HepG2 (cell line): Measurements from ENCODE around the gene HECTD4. TPM values are rescaled to one million over a fixed set of nuclear protein-coding genes. Genes with fewer than 3 reads are reported as not detected.

ENCODE experiments used
- ARID2 ChIP-seq: sonication (generic); formaldehyde crosslinking; IDR thresholded peaks from 2 replicates; pipeline ENCODE4 v1.8.1; 2022; ENCODE audit warnings: mild to moderate bottlenecking, missing genetic modification reagents, borderline replicate concordance
- ASH2L ChIP-seq: fragments of 300-600, 200-600 bp; sonication (generic); IDR thresholded peaks from 2 replicates; pipeline ENCODE4 v1.7.0; 2017; ENCODE audit warnings: low read depth, mild to moderate bottlenecking, moderate library complexity, mixed read lengths, low read length; ENCODE audit not compliant: insufficient read length
- CCDC6 ChIP-seq: sonication (generic); formaldehyde crosslinking; IDR thresholded peaks from 2 replicates; pipeline ENCODE4 v1.8.1; 2022; ENCODE audit warnings: mild to moderate bottlenecking, missing genetic modification reagents, moderate library complexity
- CEBPG ChIP-seq: IDR thresholded peaks from 2 replicates; pipeline ENCODE4 v1.6.1; 2016
- HDAC2 ChIP-seq: sonication (generic); formaldehyde crosslinking; IDR thresholded peaks from 2 replicates; pipeline ENCODE4 v1.4.0; 2020; ENCODE audit warnings: missing genetic modification reagents
- HMGA1 ChIP-seq: sonication (generic); formaldehyde crosslinking; conservative IDR thresholded peaks from 2 replicates; pipeline ENCODE4 v1.4.0; 2020; ENCODE audit warnings: missing genetic modification reagents
- JUNB ChIP-seq: sonication (generic); formaldehyde crosslinking; IDR thresholded peaks from 2 replicates; pipeline ENCODE4 v1.8.0; 2022; ENCODE audit warnings: missing genetic modification reagents, mild to moderate bottlenecking, borderline replicate concordance
- KAT8 ChIP-seq: IDR thresholded peaks from 2 replicates; pipeline ENCODE4 v1.6.1; 2016; ENCODE audit warnings: missing genetic modification reagents, missing compliant biosample characterization
- PHF20 ChIP-seq: sonication (generic); formaldehyde crosslinking; IDR thresholded peaks from 2 replicates; pipeline ENCODE4 v1.5.0; 2020; ENCODE audit warnings: mild to moderate bottlenecking, missing genetic modification reagents
- SP2 ChIP-seq: sonication (generic); formaldehyde crosslinking; IDR thresholded peaks from 2 replicates; pipeline ENCODE4 v1.5.1; 2020; ENCODE audit warnings: mild to moderate bottlenecking, missing genetic modification reagents
- U2AF1 ChIP-seq: fragments of 200-400 bp; formaldehyde crosslinking; optimal IDR thresholded peaks from 2 replicates; pipeline ENCODE3; 2017; ENCODE audit warnings: mild to moderate bottlenecking, low read depth, low read length
- XRCC5 ChIP-seq: fragments of 200-400 bp; formaldehyde crosslinking; optimal IDR thresholded peaks from 2 replicates; pipeline ENCODE3; 2017; ENCODE audit warnings: mild to moderate bottlenecking, low read length
- ZBTB38 ChIP-seq: sonication (generic); formaldehyde crosslinking; IDR thresholded peaks from 2 replicates; pipeline ENCODE4 v1.5.1; 2020; ENCODE audit warnings: mild to moderate bottlenecking, missing genetic modification reagents
- ZNF619 ChIP-seq: sonication (generic); formaldehyde crosslinking; IDR thresholded peaks from 2 replicates; pipeline ENCODE4 v1.4.0; 2020; ENCODE audit warnings: mild to moderate bottlenecking, missing genetic modification reagents
- ZNF672 ChIP-seq: sonication (generic); formaldehyde crosslinking; IDR thresholded peaks from 2 replicates; pipeline ENCODE4 v1.8.1; 2022; ENCODE audit warnings: missing genetic modification reagents
- polyA plus RNA-seq, 8 experiments: library from polyadenylated mRNA; depleted of rRNA in 3 of 8; stranded (reverse) in 7 of 8; unstranded in 1 of 8; fragments of >200 nt; fragmentation: Illumina TruSeq in 4 of 8; extraction: Trizol in 4 of 8; gene quantifications; 2 replicates each; pipeline versions ENCODE4 v1.2.1 to v1.2.3, GENCODE V29; 2011 to 2016; ENCODE audit warnings: low read depth in 4 of 8, missing spikeins in 1 of 8, mixed read lengths in 1 of 8; ENCODE audit not compliant: insufficient read depth in 1 of 8
- total RNA-seq, 5 experiments: library from RNA; depleted of rRNA; stranded (reverse); fragments of >200 nt; fragmentation: Illumina TruSeq; extraction: Trizol; gene quantifications; 2 replicates each; pipeline ENCODE4 v1.2.3, GENCODE V29; 2016; ENCODE audit warnings: low read depth in 1 of 5
- TF ChIP-seq, protein P1 (sequence below): sonication (generic); formaldehyde crosslinking; IDR thresholded peaks from 2 replicates; pipeline ENCODE4 v1.8.1; 2023; ENCODE audit warnings: mild to moderate bottlenecking, missing genetic modification reagents
- TF ChIP-seq, protein P2 (sequence below): sonication (generic); formaldehyde crosslinking; IDR thresholded peaks from 2 replicates; pipeline ENCODE4 v1.5.1; 2020; ENCODE audit warnings: missing genetic modification reagents, mild to moderate bottlenecking, borderline replicate concordance
- TF ChIP-seq, protein P3 (sequence below): sonication (generic); formaldehyde crosslinking; IDR thresholded peaks from 2 replicates; pipeline ENCODE4 v1.9.0; 2021; ENCODE audit warnings: missing genetic modification reagents, borderline replicate concordance
- TF ChIP-seq, protein P4 (sequence below): sonication (generic); formaldehyde crosslinking; IDR thresholded peaks from 2 replicates; pipeline ENCODE4 v1.4.0; 2020; ENCODE audit warnings: missing genetic modification reagents
- TF ChIP-seq, protein P5 (sequence below): sonication (generic); formaldehyde crosslinking; IDR thresholded peaks from 2 replicates; pipeline ENCODE4 v1.4.0; 2020; ENCODE audit warnings: missing genetic modification reagents
- TF ChIP-seq, protein P6 (sequence below): sonication (generic); formaldehyde crosslinking; IDR thresholded peaks from 2 replicates; pipeline ENCODE4 v1.8.0; 2022; ENCODE audit warnings: mild to moderate bottlenecking, missing genetic modification reagents; ENCODE audit not compliant: insufficient replicate concordance

HECTD4 gene
- total and polyA plus RNA-seq, 2 of the 13 experiments (the other 11 are each of a cell fraction or from before 2014, with no cell fraction given), result 9.0 to 11.4 TPM

DNA sequence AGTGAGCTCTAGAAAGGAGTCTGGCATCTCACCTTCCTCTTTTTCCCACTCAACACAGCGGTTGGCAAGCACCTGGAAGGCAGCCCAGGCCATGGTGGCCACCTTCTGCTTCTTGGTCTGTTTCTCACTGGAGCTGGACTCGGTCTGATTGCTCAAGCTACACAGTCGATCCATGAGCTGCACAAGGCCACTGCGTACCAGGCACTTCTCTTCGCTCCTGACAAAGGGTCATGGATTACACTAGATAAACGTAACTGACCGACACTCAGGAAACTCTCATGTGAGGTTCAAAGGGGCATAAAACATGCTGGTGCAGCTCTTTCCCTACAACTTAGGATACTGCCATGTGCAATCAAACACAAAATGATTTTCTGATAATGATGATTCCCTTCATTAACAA is 143.2 kb downstream of the HECTD4 start (continued):
- TF ChIP-seq, protein P1, sequence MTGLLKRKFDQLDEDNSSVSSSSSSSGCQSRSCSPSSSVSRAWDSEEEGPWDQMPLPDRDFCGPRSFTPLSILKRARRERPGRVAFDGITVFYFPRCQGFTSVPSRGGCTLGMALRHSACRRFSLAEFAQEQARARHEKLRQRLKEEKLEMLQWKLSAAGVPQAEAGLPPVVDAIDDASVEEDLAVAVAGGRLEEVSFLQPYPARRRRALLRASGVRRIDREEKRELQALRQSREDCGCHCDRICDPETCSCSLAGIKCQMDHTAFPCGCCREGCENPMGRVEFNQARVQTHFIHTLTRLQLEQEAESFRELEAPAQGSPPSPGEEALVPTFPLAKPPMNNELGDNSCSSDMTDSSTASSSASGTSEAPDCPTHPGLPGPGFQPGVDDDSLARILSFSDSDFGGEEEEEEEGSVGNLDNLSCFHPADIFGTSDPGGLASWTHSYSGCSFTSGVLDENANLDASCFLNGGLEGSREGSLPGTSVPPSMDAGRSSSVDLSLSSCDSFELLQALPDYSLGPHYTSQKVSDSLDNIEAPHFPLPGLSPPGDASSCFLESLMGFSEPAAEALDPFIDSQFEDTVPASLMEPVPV, result no peak
- TF ChIP-seq, protein P2, sequence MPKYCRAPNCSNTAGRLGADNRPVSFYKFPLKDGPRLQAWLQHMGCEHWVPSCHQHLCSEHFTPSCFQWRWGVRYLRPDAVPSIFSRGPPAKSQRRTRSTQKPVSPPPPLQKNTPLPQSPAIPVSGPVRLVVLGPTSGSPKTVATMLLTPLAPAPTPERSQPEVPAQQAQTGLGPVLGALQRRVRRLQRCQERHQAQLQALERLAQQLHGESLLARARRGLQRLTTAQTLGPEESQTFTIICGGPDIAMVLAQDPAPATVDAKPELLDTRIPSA, result no peak
- TF ChIP-seq ZNF619, result no peak
- TF ChIP-seq JUNB (CRISPR knock-in tag), result no peak
- TF ChIP-seq, protein P3, sequence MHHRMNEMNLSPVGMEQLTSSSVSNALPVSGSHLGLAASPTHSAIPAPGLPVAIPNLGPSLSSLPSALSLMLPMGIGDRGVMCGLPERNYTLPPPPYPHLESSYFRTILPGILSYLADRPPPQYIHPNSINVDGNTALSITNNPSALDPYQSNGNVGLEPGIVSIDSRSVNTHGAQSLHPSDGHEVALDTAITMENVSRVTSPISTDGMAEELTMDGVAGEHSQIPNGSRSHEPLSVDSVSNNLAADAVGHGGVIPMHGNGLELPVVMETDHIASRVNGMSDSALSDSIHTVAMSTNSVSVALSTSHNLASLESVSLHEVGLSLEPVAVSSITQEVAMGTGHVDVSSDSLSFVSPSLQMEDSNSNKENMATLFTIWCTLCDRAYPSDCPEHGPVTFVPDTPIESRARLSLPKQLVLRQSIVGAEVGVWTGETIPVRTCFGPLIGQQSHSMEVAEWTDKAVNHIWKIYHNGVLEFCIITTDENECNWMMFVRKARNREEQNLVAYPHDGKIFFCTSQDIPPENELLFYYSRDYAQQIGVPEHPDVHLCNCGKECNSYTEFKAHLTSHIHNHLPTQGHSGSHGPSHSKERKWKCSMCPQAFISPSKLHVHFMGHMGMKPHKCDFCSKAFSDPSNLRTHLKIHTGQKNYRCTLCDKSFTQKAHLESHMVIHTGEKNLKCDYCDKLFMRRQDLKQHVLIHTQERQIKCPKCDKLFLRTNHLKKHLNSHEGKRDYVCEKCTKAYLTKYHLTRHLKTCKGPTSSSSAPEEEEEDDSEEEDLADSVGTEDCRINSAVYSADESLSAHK (CRISPR knock-in tag), result no peak
- TF ChIP-seq ZBTB38 (CRISPR knock-in tag), result peak; percentile 90
- no peak for TF ChIP-seq CCDC6 (CRISPR knock-in tag)
- no peak for TF ChIP-seq PHF20 (CRISPR knock-in tag)
- TF ChIP-seq ARID2 (CRISPR knock-in tag), result no peak
- TF ChIP-seq, protein P4, sequence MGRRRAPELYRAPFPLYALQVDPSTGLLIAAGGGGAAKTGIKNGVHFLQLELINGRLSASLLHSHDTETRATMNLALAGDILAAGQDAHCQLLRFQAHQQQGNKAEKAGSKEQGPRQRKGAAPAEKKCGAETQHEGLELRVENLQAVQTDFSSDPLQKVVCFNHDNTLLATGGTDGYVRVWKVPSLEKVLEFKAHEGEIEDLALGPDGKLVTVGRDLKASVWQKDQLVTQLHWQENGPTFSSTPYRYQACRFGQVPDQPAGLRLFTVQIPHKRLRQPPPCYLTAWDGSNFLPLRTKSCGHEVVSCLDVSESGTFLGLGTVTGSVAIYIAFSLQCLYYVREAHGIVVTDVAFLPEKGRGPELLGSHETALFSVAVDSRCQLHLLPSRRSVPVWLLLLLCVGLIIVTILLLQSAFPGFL (CRISPR knock-in tag), result no peak
- no peak for TF ChIP-seq KAT8 (CRISPR knock-in tag)
- no peak for TF ChIP-seq ASH2L
- TF ChIP-seq CEBPG (CRISPR knock-in tag), result peak; percentile 14; the same call in 1 of the 2 replicates
- TF ChIP-seq SP2, result no peak
- TF ChIP-seq U2AF1, result no peak
- TF ChIP-seq XRCC5, result no peak
- TF ChIP-seq HMGA1 (CRISPR knock-in tag), result no peak
- TF ChIP-seq, protein P5, sequence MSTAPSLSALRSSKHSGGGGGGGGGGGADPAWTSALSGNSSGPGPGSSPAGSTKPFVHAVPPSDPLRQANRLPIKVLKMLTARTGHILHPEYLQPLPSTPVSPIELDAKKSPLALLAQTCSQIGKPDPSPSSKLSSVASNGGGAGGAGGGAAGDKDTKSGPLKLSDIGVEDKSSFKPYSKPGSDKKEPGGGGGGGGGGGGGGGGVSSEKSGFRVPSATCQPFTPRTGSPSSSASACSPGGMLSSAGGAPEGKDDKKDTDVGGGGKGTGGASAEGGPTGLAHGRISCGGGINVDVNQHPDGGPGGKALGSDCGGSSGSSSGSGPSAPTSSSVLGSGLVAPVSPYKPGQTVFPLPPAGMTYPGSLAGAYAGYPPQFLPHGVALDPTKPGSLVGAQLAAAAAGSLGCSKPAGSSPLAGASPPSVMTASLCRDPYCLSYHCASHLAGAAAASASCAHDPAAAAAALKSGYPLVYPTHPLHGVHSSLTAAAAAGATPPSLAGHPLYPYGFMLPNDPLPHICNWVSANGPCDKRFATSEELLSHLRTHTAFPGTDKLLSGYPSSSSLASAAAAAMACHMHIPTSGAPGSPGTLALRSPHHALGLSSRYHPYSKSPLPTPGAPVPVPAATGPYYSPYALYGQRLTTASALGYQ, result no peak
- TF ChIP-seq, protein P6, sequence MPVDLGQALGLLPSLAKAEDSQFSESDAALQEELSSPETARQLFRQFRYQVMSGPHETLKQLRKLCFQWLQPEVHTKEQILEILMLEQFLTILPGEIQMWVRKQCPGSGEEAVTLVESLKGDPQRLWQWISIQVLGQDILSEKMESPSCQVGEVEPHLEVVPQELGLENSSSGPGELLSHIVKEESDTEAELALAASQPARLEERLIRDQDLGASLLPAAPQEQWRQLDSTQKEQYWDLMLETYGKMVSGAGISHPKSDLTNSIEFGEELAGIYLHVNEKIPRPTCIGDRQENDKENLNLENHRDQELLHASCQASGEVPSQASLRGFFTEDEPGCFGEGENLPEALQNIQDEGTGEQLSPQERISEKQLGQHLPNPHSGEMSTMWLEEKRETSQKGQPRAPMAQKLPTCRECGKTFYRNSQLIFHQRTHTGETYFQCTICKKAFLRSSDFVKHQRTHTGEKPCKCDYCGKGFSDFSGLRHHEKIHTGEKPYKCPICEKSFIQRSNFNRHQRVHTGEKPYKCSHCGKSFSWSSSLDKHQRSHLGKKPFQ (CRISPR knock-in tag), result no peak
- TF ChIP-seq HDAC2 (CRISPR knock-in tag), result no peak
- TF ChIP-seq ZNF672 (CRISPR knock-in tag), result no peak
